HEK293 (cell line): ENCODE results near the gene APOBEC3F.
"Not testable (repeated sequence)": the region's sequence is repeated elsewhere in the genome, so short reads cannot be mapped to it uniquely, and the experiment has no call there.

Experiments used
- CTCF ChIA-PET: fragments of 350-600 bp; formaldehyde crosslinking; extraction: SDS; loops from one replicate; lab custom pipeline; 2021; ENCODE audit warnings: antibody characterized with exemption; lab: Yijun Ruan, JAX
- POLR2A ChIA-PET: fragments of 300-600 bp; formaldehyde crosslinking; extraction: SDS; loops from one replicate; lab custom pipeline; 2020; ENCODE audit warnings: antibody characterized with exemption, inconsistent platforms; lab: Yijun Ruan, JAX
- H3K27ac ChIP-seq: fragments of 200-500 bp; sonication (Bioruptor generic); 2 replicates; pipeline ENCODE4 v1.5.1; 2014; ENCODE audit warnings: low read depth, low read length, control low read depth, inconsistent platforms; ENCODE audit errors: extremely low read depth
- H3K36me3 ChIP-seq, 2 experiments: fragments of 200-500 bp in 1 of 2; sonication (Bioruptor generic) in 1 of 2; 1 replicate in 1 of 2; 2 replicates in 1 of 2; pipeline ENCODE4 v1.5.1; 2014 to 2017; ENCODE audit warnings: inconsistent platforms in 2 of 2, low read length in 2 of 2; ENCODE audit not compliant: control insufficient read depth in 2 of 2, insufficient read depth in 1 of 2
- H3K4me1 ChIP-seq: fragments of 200-500 bp; sonication (Bioruptor generic); 2 replicates; pipeline ENCODE4 v1.5.1; 2014; ENCODE audit warnings: mild to moderate bottlenecking, low read length, inconsistent platforms; ENCODE audit not compliant: control insufficient read depth, insufficient read depth
- H3K4me3 ChIP-seq: 2 replicates; pipeline ENCODE4 v1.5.1; 2011; ENCODE audit warnings: low read depth, mild to moderate bottlenecking, control low read depth, low read length, moderate library complexity
- H3K9me3 ChIP-seq: fragments of 200-500 bp; sonication (Bioruptor generic); 2 replicates; pipeline ENCODE4 v1.5.1; 2014; ENCODE audit warnings: low read depth, low read length, inconsistent platforms; ENCODE audit not compliant: control insufficient read depth, insufficient read depth
- GLIS1 ChIP-seq: fragments of 450-650 bp; formaldehyde crosslinking; IDR thresholded peaks from 2 replicates; pipeline ENCODE4 v1.5.1; 2016; ENCODE audit warnings: missing biosample characterization, missing genetic modification characterization
- GLIS2 ChIP-seq: fragments of 450-650 bp; formaldehyde crosslinking; IDR thresholded peaks from 2 replicates; pipeline ENCODE4 v1.5.1; 2016; ENCODE audit warnings: missing biosample characterization, missing genetic modification characterization
- IKZF3 ChIP-seq: fragments of 450-650 bp; IDR thresholded peaks from 2 replicates; pipeline ENCODE4 v1.5.0; 2018; ENCODE audit warnings: missing biosample characterization, mild to moderate bottlenecking, missing genetic modification characterization, moderate library complexity
- KLF17 ChIP-seq: fragments of 450-650 bp; formaldehyde crosslinking; IDR thresholded peaks from 2 replicates; pipeline ENCODE4 v1.5.1; 2016; ENCODE audit warnings: missing biosample characterization, missing genetic modification characterization
- OSR2 ChIP-seq: fragments of 450-650 bp; formaldehyde crosslinking; IDR thresholded peaks from 2 replicates; pipeline ENCODE4 v1.5.1; 2016; ENCODE audit warnings: missing biosample characterization, missing genetic modification characterization
- PATZ1 ChIP-seq: fragments of 450-650 bp; formaldehyde crosslinking; IDR thresholded peaks from 2 replicates; pipeline ENCODE4 v1.5.1; 2016; ENCODE audit warnings: missing biosample characterization, missing genetic modification characterization
- PRDM10 ChIP-seq: fragments of 450-650 bp; formaldehyde crosslinking; IDR thresholded peaks from 2 replicates; pipeline ENCODE4 v1.5.1; 2016; ENCODE audit warnings: missing biosample characterization, missing genetic modification characterization
- ZBTB20 ChIP-seq: fragments of 450-650 bp; formaldehyde crosslinking; IDR thresholded peaks from 2 replicates; pipeline ENCODE4 v1.5.1; 2016; ENCODE audit warnings: missing biosample characterization, missing genetic modification characterization
- ZBTB6 ChIP-seq: fragments of 450-650 bp; formaldehyde crosslinking; IDR thresholded peaks from 2 replicates; pipeline ENCODE4 v1.5.1; 2017; ENCODE audit warnings: missing biosample characterization, missing genetic modification characterization
- ZIC2 ChIP-seq: fragments of 450-650 bp; formaldehyde crosslinking; IDR thresholded peaks from 2 replicates; pipeline ENCODE4 v1.5.1; 2016; ENCODE audit warnings: missing biosample characterization, missing genetic modification characterization
- ZNF335 ChIP-seq: fragments of 450-650 bp; formaldehyde crosslinking; conservative IDR thresholded peaks from 2 replicates; pipeline ENCODE4 v1.5.1; 2016; ENCODE audit warnings: missing biosample characterization, missing genetic modification characterization
- ZNF398 ChIP-seq: fragments of 450-650 bp; formaldehyde crosslinking; IDR thresholded peaks from 2 replicates; pipeline ENCODE4 v1.5.1; 2017; ENCODE audit warnings: missing biosample characterization, missing genetic modification characterization
- ZNF501 ChIP-seq: fragments of 450-650 bp; formaldehyde crosslinking; IDR thresholded peaks from 2 replicates; pipeline ENCODE4 v1.5.1; 2016; ENCODE audit warnings: missing biosample characterization, missing genetic modification characterization
- ZSCAN30 ChIP-seq: fragments of 450-650 bp; IDR thresholded peaks from 2 replicates; pipeline ENCODE4 v1.5.1; 2018; ENCODE audit warnings: missing biosample characterization, mild to moderate bottlenecking, missing genetic modification characterization, moderate library complexity

APOBEC3F gene

GRCh38 chr22:39040538-39041296, at the start of gene APOBEC3F:
APOBEC3F (plus strand) TSS chr22:39040864; CDS start chr22:39040961, 97 bp downstream.
- Histone ChIP-seq H3K4me3 (peak within 1 kb of the TSS; percentile 60), H3K36me3 (peaks cover 3 to 12% of the 10 kb centered on the region in 2 experiments; a peak in 2 of 3 replicates), H3K27ac (peak within 1 kb of the TSS; percentile 87)
- H3K4me1 ChIP-seq, POLR2A ChIA-PET, H3K9me3 ChIP-seq: not testable (repeated sequence)
- CTCF ChIA-PET: interaction anchor here (0.5 kb wide), 1 partner anchor 93 kb away, joined by 3 read pairs; no protein-coding TSS in a partner anchor
- TF ChIP-seq IKZF3 (tag by site-specific recombination): peak; percentile 25; the same call in 1 of the 2 replicates
- peak; percentile 59 for TF ChIP-seq GLIS2 (tag by site-specific recombination)
- TF ChIP-seq ZNF398 (tag by site-specific recombination): peak; percentile 58
- TF ChIP-seq ZBTB6 (tag by site-specific recombination): peak; percentile 90; the same call in 1 of the 2 replicates
- TF ChIP-seq ZNF501 (tag by site-specific recombination): 0 out of 2 replicates have a peak, but pooled peaks have one; percentile 31
- TF ChIP-seq PRDM10 (tag by site-specific recombination): peak; percentile 26; the same call in 1 of the 2 replicates
- peak; percentile 57; the same call in 1 of the 2 replicates for TF ChIP-seq OSR2 (tag by site-specific recombination)
- TF ChIP-seq PATZ1 (tag by site-specific recombination): peak; percentile 44; the same call in 1 of the 2 replicates
- peak; percentile 52; the same call in 1 of the 2 replicates for TF ChIP-seq ZSCAN30 (tag by site-specific recombination)
- TF ChIP-seq KLF17: peak; percentile 67; the same call in 1 of the 2 replicates
- TF ChIP-seq ZBTB20 (tag by site-specific recombination): peak; percentile 49
- peak; percentile 25 for TF ChIP-seq ZNF335 (tag by site-specific recombination)
- TF ChIP-seq GLIS1: peak; percentile 82
- TF ChIP-seq ZIC2: peak; percentile 77
